ENCODE results near the gene KLHL36.
"Not testable (repeated sequence)": the region's sequence is repeated elsewhere in the genome, so short reads cannot be mapped to it uniquely, and the experiment has no call there.

Gene KLHL36

DNA sequence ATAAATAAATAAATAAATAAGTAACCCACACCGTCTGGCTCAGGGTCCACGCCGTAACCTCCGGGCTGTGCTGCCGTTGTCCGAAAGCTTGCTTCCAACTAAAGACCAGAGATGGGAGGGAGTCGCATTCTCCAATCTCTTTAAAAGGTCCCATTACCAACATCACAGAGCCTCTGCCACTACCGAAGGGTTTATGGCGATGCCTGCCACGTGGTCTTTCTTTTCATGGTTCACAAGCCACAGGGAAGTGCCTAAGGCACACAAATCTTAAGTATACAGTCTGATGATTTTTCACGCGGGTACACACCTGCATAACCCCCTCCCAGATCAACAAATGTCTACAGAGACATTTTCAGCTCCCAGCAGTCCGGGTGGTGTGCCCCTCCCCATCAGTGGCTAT, 31.8 kb upstream of the KLHL36 start:
- no peak for DNase-seq (ENCODE audit: low spot score)

DNA sequence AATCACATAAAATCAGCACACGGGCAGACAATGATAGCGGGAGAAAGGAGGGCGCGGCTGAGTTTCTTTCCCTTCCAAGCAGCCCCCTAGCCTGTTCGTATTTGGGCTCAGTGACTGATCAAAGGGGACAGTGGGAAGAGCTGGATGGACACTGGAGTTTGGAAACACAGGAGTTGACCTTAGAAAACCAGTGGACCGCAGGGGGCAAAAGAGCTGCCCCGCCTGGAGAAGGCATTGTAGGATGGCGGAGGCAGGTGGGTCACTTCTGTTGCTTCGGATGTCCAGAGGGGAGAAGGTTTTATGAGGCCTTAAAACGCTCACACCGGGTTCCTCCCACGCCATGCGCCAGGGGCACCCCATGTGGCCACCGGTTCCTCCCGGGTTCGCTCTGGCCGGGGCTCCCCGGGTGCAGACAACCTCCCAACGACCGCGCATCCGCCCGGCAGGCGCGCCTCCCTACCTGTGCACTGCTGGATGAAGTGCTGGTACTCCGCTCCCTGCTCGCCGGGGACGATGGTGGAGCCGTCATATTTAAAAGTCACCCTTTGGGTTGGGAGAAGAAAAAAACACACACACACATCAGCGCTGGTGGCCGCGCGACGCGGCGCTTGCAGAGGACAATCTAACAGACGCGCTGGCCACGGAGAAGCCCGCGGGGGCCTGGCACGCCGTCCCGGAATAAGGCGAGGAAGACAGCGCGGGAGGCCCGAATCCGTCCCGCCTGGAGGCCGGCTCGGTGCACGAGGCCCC, 31.1 kb upstream of the KLHL36 start:
- no peak for DNase-seq (ENCODE audit: low spot score)

DNA sequence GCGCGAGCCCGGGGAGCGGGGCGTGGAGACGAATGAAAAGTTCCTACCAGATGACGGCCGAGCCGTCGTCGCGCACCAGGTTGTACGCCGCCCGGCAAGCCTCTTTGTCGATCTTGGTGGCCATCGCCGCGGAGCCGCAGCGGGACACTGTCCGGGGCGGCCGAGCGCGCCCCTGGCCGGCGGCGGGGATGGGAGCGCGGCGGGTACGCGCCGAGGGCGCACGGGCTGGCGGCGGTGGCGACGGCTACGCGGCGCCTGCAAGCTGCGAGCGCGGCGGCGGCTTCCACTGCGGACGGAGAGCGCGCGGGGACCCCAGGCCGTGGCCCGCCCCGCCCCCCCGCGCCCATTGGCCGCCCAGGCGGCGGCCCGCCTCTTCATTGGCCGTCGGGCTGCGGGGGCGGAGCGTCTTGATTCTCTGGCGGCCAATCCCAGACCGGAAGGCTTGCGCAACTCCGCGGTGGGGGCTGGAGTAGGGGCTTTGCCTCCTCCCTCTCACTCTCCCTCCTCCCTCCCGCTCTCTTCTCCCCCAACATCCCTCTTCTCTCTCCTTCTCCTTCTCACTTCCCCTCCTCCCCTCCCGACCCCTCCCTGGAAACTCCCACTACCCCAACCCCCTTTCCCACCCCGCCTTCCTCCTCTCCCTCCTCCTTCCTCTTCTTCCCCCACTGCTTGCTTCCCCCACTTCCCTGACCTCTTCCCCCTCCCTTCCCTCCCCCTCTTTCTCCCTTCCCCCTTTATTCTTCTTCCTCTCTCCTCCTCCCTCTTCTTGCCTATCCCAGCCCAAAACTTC, 30.3 kb upstream of the KLHL36 start, which contains the start of gene COTL1:
COTL1 (minus strand) TSS at position 288 of the 790 bp plus-strand sequence; CDS start at position 124, 164 bp downstream.
- peak; percentile 94 for DNase-seq (ENCODE audit: low spot score)

DNA sequence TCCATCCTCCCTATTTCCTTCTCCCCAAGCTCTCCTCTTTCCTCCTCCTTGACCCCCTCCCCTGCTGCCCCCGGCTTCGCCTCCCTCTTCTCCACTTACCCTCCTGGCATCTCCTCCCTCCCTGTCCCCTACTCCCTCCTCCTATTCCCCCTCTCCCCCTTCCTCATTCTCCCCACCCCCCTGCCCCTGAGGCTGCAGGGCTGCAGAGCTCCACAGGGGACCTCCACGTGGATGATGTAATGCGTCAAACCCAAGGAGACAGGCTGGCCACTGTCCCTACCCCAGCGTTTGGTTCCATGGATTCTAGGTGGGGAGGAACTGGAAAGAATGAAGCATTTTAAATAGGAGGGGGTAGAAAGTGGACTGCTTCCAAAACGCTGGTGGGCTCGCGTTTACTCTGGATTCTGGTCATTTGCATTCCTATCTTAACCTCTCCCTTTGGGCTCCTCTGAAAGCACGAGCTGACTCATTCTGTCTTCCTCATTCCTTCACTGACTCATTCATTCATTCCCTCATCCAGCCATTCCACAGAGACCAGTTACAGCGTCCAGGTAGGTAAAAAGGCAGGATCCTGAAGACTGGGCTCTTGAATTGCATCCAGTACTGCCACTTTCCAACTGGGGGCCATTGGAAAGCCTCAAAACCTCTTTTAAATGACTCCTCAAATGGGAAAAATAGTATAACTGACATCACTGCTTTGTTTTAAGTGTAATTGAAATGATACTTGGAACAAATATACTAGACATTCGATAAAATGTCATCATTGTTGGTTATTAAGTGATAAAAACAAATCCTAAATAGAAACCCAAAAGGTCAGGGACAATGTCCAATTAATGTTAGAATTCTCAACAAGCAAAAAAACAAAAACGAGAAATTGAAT, 29.5 kb upstream of the KLHL36 start:
- no peak for DNase-seq (ENCODE audit: low spot score)

GRCh38 chr16:84620913-84621312, 27.4 kb upstream of the KLHL36 start:
- not testable (repeated sequence) for DNase-seq (ENCODE audit: low spot score)

DNA sequence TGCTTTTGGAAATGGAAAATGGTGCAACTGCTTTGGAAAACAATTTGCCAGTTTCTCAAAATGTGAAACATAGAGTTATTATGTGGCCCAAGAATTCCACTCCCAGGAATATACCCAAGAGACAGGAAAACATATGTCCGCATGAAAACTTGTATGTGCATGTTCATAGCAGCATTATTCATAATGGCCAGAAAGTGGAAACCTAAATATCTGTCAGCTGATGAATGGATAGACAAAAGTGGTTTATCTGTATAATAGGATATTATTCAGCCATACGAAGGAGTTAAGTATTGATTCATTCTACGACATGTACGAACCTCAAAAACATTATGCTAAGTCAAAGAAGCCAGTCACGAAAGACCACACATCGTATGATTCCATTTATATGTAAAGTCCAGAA, 22.8 kb upstream of the KLHL36 start:
- no peak for DNase-seq (ENCODE audit: low spot score)

GRCh38 chr16:84628226-84628731, 20.0 kb upstream of the KLHL36 start:
- no peak for DNase-seq (ENCODE audit: low spot score)

DNA sequence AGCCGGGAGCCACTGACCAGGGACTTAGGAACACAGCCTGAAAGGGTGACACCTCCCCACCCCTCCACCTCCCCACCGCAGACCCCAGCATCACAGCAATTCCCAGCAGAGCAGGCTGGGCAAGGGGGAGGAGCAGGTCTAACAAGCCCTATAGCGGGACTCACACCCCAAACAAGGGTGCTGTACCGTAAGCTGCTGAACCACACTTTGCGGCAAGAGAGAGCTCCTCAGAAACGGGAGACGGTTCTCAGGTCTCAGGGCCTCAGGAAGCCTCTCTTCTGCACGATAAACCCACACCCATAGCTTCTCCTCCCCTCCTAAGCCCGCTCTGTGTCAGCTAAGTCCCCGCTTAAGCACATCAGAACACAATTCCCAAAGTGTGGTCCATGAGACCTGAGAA, 18.7 kb upstream of the KLHL36 start:
- no peak for DNase-seq (ENCODE audit: low spot score)

DNA sequence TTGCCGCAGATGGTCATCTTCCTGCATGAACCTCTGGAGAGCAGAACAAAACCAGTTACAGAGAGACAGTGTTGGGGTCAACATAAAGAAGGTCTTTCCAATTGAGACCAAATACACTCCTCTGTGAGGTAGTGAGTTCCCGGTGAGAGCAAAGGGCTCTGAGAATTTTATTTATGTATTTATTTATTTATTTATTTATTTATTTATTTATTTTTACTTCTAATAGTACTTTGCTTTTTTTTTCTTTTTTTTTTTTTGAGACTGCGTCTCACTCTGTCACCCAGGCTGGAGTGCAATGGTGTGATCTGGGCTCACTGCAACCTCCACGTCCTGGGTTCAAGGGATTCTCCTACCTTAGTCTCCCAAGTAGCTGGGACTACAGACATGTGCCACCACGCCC, 18.3 kb upstream of the KLHL36 start:
- DNase-seq (ENCODE audit: low spot score), result no peak

DNA sequence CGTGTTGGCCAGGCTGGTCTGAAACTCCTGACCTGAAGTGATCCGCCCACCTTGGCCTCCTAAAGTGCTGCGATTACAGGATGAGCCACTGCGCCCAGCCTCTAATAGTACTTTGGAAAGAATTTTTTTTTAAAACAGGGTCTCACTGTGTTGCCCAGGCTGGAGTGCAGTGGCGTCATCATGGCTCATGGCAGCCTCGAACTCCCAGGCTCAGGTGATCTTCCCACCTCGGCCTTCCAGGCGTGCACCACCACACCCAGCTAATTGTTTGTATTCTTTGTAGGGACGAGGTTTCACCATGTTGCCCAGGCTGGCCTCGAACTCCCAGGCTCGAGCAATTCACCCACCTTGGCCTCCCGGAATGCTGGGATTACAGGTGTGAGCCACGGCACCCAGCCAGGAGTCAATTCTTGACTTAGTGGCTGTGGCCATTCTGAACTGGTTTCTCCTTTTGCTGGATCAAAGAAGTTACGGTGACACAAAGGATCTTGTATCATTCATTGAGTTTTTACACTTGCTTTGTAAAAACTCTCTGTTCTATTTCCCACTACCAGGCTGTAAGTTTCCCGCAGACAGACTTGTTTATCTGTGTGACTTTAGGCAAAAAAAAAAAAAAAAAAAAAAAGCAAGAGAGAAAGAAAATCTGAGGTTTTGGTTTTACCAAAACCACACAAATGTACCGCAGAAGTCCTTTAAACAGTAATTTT, 17.7 kb upstream of the KLHL36 start:
- no peak for DNase-seq (ENCODE audit: low spot score)

GRCh38 chr16:84631153-84631466, 17.2 kb upstream of the KLHL36 start:
- DNase-seq (ENCODE audit: low spot score), result no peak

DNA sequence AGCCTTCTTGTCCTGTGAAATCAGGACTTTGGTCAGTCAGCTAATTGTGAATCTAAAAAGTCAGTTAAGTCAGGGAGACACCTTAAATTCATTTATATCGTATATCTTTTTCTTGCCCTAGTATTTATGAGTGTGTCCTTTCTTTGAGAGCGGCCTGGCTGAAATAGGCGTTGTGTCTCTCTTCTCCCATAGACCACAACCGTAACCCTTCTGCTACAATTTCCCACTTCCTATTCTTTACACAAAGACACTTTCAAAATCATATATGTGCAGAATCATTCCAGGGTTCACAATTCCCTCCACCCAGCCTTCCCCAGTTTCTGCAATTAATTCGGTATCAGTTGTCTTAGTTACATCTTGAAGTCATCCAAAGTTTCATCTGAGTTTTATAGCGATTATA, 16.4 kb upstream of the KLHL36 start:
- DNase-seq (ENCODE audit: low spot score), result no peak

GRCh38 chr16:84632862-84633261, 15.4 kb upstream of the KLHL36 start:
- DNase-seq (ENCODE audit: low spot score), result not testable (repeated sequence)

GRCh38 chr16:84633622-84634021, 14.7 kb upstream of the KLHL36 start:
- DNase-seq (ENCODE audit: low spot score), result no peak

DNA sequence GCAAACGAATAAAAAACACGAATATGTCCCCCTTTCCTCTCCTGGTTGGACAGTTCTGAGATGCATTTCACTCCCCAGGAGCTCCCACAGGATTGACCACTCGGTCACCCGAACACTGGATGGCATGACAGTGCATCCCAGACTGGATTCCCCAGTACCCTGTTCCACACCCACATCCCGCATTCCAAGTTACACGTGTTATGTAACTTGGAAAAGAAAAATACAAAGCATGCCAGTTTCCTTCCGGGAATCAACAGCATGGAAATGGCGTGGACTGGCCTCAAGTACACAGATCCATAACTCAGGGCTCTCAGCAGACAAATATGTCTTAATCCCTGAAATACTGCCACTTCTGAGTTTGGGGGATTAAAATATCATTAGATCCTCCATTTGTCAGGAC, 12.6 kb upstream of the KLHL36 start:
- no peak for DNase-seq (ENCODE audit: low spot score)

DNA sequence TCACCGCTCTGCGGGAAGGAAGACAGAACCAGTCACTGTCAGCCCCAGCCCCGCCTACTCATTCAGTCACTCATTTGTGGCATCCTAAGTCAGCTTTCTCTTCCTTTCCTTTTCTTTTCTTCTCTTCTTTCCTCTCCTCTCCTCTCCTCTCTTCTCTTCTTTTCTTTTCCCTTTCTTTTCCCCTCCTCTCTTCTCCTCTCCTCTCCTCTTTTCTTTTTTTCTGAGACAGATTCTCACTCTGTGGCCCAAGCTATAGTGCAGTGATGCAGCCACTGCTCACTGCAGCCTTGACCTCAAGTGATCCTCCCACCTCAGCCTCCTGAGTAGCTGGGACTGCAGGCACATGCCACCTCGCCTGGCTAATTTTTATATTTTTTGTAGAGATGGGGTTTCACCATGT, 10.6 kb upstream of the KLHL36 start:
- DNase-seq (ENCODE audit: low spot score), result no peak

- no peak for DNase-seq (ENCODE audit: low spot score)
Observed at GRCh38 chr16:84638231-84638806, 10.0 kb upstream of the KLHL36 start.

GRCh38 chr16:84640145-84640544, 8.2 kb upstream of the KLHL36 start:
- no peak for DNase-seq (ENCODE audit: low spot score)

DNA sequence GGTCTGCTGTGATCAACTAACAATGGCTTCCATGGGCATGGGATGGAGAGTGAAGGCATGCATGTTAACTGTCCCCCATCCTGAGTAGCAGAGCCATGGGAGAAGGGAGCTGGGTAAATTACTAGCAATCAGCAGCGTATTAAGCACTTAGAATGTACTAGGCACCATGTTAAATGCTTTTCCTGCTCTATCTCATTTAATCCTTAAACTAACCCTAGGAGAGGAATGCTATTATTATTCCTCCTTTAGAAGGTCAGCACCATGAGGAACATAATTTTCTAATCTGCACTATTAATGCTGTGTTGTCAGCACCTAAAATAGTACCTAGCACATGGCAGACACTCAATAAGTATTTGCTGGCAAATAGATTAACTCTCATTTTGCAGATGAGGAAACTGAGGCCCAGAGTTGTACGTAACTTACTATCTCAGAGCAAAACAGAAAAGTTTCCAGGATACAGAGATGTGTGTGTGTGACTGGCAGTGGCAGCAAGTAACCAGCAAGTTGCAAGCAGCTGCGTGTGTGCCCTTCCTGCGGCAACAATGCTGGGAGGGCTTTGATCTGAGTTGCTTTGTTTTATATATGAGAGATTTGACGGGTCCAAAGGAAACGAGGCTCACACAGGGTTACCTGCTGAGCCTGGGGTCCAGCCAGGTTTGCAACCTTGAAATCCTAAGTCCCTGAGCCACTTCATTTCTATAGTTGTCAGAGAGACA, 6.5 kb upstream of the KLHL36 start:
- DNase-seq (ENCODE audit: low spot score), result no peak

DNA sequence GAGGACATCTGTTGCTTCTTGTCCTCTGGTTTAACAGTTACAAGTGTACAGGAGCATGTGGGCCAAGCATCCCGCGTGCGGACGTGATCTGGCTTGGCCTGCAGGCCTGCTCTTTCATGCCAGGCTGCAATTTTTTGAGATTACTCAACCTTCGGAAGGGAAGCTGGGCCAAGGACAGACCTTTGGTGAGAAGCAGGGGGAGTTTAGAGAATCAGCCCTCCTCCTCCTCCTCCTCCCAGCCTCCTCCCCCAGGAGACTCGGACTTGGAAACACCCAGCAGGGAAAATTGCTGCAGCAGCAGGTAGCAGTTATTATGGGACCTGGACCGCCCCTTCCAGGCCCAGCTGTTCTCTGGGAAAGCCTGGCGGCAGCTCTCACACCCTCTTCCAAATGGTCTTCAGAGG, 5.1 kb upstream of the KLHL36 start:
- DNase-seq (ENCODE audit: low spot score), result no peak

GRCh38 chr16:84643674-84644073, 4.6 kb upstream of the KLHL36 start:
- no peak for DNase-seq (ENCODE audit: low spot score)

Data from HuH-7 (cell line).